H9 (cell line): ENCODE results near the gene CX3CR1. TPM values are rescaled to one million over a fixed set of nuclear protein-coding genes. Genes with fewer than 3 reads are reported as not detected.

Experiments
- DNase-seq: peaks from one replicate; pipeline ENCODE4 v3.0.0-alpha.2; 2017
- H2AFZ ChIP-seq: one replicate; pipeline ENCODE4 v1.6.1; 2013; ENCODE audit warnings: mild to moderate bottlenecking, low read length, control low read depth, moderate library complexity
- H2AK5ac ChIP-seq: 2 replicates; pipeline ENCODE4 v1.6.1; 2013; ENCODE audit warnings: low read length, control low read depth, mixed read lengths; ENCODE audit not compliant: insufficient read length
- H2BK120ac ChIP-seq: one replicate; pipeline ENCODE4 v1.6.1; 2013; ENCODE audit warnings: low read depth, mild to moderate bottlenecking, low read length, control low read depth, inconsistent platforms; ENCODE audit not compliant: poor library complexity, severe bottlenecking
- H2BK12ac ChIP-seq: 2 replicates; pipeline ENCODE4 v1.6.1; 2013; ENCODE audit warnings: low read length, control low read depth, mixed read lengths, low read depth; ENCODE audit not compliant: insufficient read length
- H2BK15ac ChIP-seq: 2 replicates; pipeline ENCODE4 v1.6.1; 2013; ENCODE audit warnings: low read depth, low read length, control low read depth
- H2BK20ac ChIP-seq: one replicate; pipeline ENCODE4 v1.6.1; 2013; ENCODE audit warnings: low read depth, mild to moderate bottlenecking, low read length, control low read depth, inconsistent platforms; ENCODE audit not compliant: poor library complexity, severe bottlenecking
- H2BK5ac ChIP-seq: 2 replicates; pipeline ENCODE4 v1.6.1; 2013; ENCODE audit warnings: low read length, control low read depth, mixed read lengths; ENCODE audit not compliant: insufficient read length
- H3K14ac ChIP-seq: 2 replicates; pipeline ENCODE4 v1.6.1; 2013; ENCODE audit warnings: low read length, control low read depth; ENCODE audit not compliant: insufficient read depth
- H3K18ac ChIP-seq: 2 replicates; pipeline ENCODE4 v1.6.1; 2013; ENCODE audit warnings: low read depth, mild to moderate bottlenecking, mixed read lengths, low read length, control low read depth; ENCODE audit not compliant: insufficient read length
- H3K23ac ChIP-seq: 2 replicates; pipeline ENCODE4 v1.6.1; 2013; ENCODE audit warnings: low read length, control low read depth, mixed read lengths, low read depth; ENCODE audit not compliant: insufficient read length
- H3K23me2 ChIP-seq: 2 replicates; pipeline ENCODE4 v1.6.1; 2013; ENCODE audit warnings: low read depth, mild to moderate bottlenecking, mixed read lengths, low read length, control low read depth; ENCODE audit not compliant: insufficient read length, poor library complexity, severe bottlenecking
- H3K27ac ChIP-seq: 2 replicates; pipeline ENCODE4 v1.5.1; 2013; ENCODE audit warnings: low read length, control low read depth, mixed read lengths, low read depth; ENCODE audit not compliant: insufficient read length
- H3K27me3 ChIP-seq: 2 replicates; pipeline ENCODE4 v1.6.1; 2013; ENCODE audit warnings: low read length, control low read depth, inconsistent platforms; ENCODE audit not compliant: insufficient read depth
- H3K4ac ChIP-seq: 2 replicates; pipeline ENCODE4 v1.6.1; 2013; ENCODE audit warnings: low read depth, mild to moderate bottlenecking, control low read depth, inconsistent platforms, low read length, moderate library complexity
- H3K4me1 ChIP-seq: 2 replicates; pipeline ENCODE4 v1.6.1; 2013; ENCODE audit warnings: low read length, control low read depth, inconsistent platforms; ENCODE audit not compliant: insufficient read depth
- H3K4me2 ChIP-seq: 2 replicates; pipeline ENCODE4 v1.6.1; 2013; ENCODE audit warnings: low read length, control low read depth, mixed read lengths; ENCODE audit not compliant: insufficient read length, insufficient read depth
- H3K56ac ChIP-seq: 2 replicates; pipeline ENCODE4 v1.6.1; 2013; ENCODE audit warnings: low read depth, mild to moderate bottlenecking, mixed read lengths, low read length, control low read depth; ENCODE audit not compliant: insufficient read length
- H3K79me1 ChIP-seq: 2 replicates; pipeline ENCODE4 v1.6.1; 2013; ENCODE audit warnings: low read depth, mild to moderate bottlenecking, moderate library complexity, low read length, control low read depth, inconsistent platforms; ENCODE audit not compliant: insufficient read depth, poor library complexity, severe bottlenecking
- H3K79me2 ChIP-seq: 2 replicates; pipeline ENCODE4 v1.6.1; 2013; ENCODE audit warnings: low read length, control low read depth, inconsistent platforms; ENCODE audit not compliant: insufficient read depth
- H3K9ac ChIP-seq: 2 replicates; pipeline ENCODE4 v1.6.1; 2013; ENCODE audit warnings: low read length, control low read depth, mixed read lengths; ENCODE audit not compliant: insufficient read length; ENCODE audit errors: extremely low read depth
- H3K9me3 ChIP-seq: one replicate; pipeline ENCODE4 v1.6.1; 2013; ENCODE audit warnings: low read depth, low read length, inconsistent platforms; ENCODE audit not compliant: control insufficient read depth
- H3T11ph ChIP-seq: one replicate; pipeline ENCODE4 v1.6.1; 2013; ENCODE audit warnings: mild to moderate bottlenecking, low read length, control low read depth, inconsistent platforms
- H4K20me1 ChIP-seq: one replicate; pipeline ENCODE4 v1.6.1; 2013; ENCODE audit not compliant: control insufficient read depth, insufficient read length, insufficient read depth
- H4K5ac ChIP-seq: 2 replicates; pipeline ENCODE4 v1.6.1; 2013; ENCODE audit warnings: low read depth, mild to moderate bottlenecking, mixed read lengths, low read length, control low read depth; ENCODE audit not compliant: insufficient read length
- H4K8ac ChIP-seq: replicated peaks from 2 replicates; pipeline ENCODE4 v1.6.1; 2013; ENCODE audit warnings: low read length, control low read depth, mixed read lengths, low read depth; ENCODE audit not compliant: insufficient read length
- H4K91ac ChIP-seq: 2 replicates; pipeline ENCODE4 v1.6.1; 2013; ENCODE audit warnings: low read depth, mild to moderate bottlenecking, moderate library complexity, mixed read lengths, low read length, control low read depth; ENCODE audit not compliant: insufficient read length
- H3K27ac Mint-ChIP-seq, 3 experiments: 2 replicates in 2 of 3; 3 replicates in 1 of 3; pipeline ENCODE4 v1.8.0; 2020 to 2021; ENCODE audit warnings: mixed read lengths in 3 of 3, mild to moderate bottlenecking in 1 of 3, moderate library complexity in 1 of 3
- H3K27me3 Mint-ChIP-seq: 2 replicates; pipeline ENCODE4 v1.8.0; 2021; ENCODE audit warnings: low read depth, mild to moderate bottlenecking, moderate library complexity, mixed read lengths
- H3K36me3 Mint-ChIP-seq, 3 experiments: 2 replicates in 2 of 3; 3 replicates in 1 of 3; pipeline ENCODE4 v1.8.0; 2020 to 2021; ENCODE audit warnings: low read depth in 3 of 3, mixed read lengths in 3 of 3; ENCODE audit not compliant: insufficient read depth in 1 of 3
- H3K4me1 Mint-ChIP-seq, 2 experiments: 2 replicates each; pipeline ENCODE4 v1.8.0; 2020; ENCODE audit warnings: mixed read lengths in 2 of 2
- H3K4me3 Mint-ChIP-seq, 2 experiments: 2 replicates in 1 of 2; 3 replicates in 1 of 2; pipeline ENCODE4 v1.8.0; 2020 to 2021; ENCODE audit warnings: mild to moderate bottlenecking in 2 of 2, mixed read lengths in 2 of 2, moderate library complexity in 1 of 2
- H3K9me3 Mint-ChIP-seq, 2 experiments: 2 replicates in 1 of 2; 3 replicates in 1 of 2; pipeline ENCODE4 v1.8.0; 2020; ENCODE audit warnings: mild to moderate bottlenecking in 2 of 2, mixed read lengths in 2 of 2, moderate library complexity in 1 of 2
- WGBS: extraction: QIAGEN DNeasy Blood & Tissue Kit; methylation state at CpG from one replicate; pipeline ENCODE4 v1.1.7; 2013; ENCODE audit warnings: missing lambda C conversion rate, low lambda C conversion rate, mixed read lengths; ENCODE audit not compliant: insufficient read length; ENCODE audit errors: extremely low coverage; 5-methylcytosine and 5-hydroxymethylcytosine counted together
- total RNA-seq: library from RNA; stranded (reverse); gene quantifications from 2 replicates; pipeline ENCODE4 v1.2.1, GENCODE V29; 2021
- TF ChIP-seq, protein P1 (sequence below): fragments of 200-600 bp; sonication (generic); conservative IDR thresholded peaks from 3 replicates; pipeline ENCODE4 v1.8.0; 2021; ENCODE audit warnings: antibody characterized with exemption, mild to moderate bottlenecking

CX3CR1 gene
- total RNA-seq, 1 experiment from 2014 or later = not detected

DNA sequence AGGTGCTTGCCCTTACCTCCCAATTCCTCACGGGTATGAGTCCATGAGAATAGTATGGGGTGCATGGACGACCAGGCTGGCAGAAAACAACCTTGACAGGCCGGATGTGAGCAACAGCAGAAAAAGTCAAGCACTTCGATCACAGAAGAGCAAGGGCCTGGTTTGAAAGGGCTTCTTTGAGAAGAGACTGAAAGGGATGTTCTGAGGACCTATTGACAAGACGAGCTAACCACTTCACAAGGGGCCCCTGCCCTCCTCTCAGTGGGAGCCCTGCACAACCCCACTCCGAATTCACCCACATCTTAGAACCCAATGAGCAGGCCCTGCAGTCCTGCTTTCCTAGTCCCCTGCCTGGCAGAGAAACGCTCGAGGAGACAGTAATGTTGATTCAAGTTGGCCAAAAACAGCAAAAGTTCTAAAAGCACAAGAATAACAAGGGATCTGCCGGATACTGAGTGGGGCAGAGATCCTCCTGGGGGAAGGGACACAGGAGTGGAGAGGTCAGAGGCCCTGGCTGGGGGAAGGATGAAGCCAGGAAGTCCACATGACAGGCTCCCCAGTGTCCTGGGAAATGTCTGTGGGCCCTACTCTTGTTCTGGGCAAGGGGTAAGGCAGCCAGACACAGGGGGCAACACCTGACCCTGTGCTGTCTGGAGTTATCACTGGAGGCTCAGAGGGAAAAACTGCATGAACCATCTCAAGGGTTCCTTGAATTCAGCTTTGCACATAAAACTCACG lies 14.8 kb upstream of the CX3CR1 start:
- Histone ChIP-seq H3K27me3 (no peaks in the 10 kb centered on the region), H3K23me2 (no peaks in the 10 kb centered on the region), H4K20me1 (no peaks in the 10 kb centered on the region), H3K79me1 (no peaks in the 10 kb centered on the region), H3K9ac (no peak overlapping the region), H4K5ac (no peak overlapping the region), H3K4me2 (no peak overlapping the region), H3K23ac (no peak overlapping the region), H3K27ac (no peak overlapping the region), H2BK5ac (peak overlapping the region; percentile 39), H4K91ac (no peak overlapping the region), H3K14ac (no peak overlapping the region), H3K18ac (no peak overlapping the region), H3K9me3 (no peaks in the 10 kb centered on the region), H4K8ac (no peak overlapping the region), H3K4me1 (no peaks in the 10 kb centered on the region), H2AK5ac (no peak overlapping the region), H2BK15ac (no peak overlapping the region), H2BK120ac (no peak overlapping the region), H2BK20ac (no peak overlapping the region), H3K79me2 (no peaks in the 10 kb centered on the region), H3T11ph (no peak overlapping the region), H2AFZ (no peak overlapping the region), H2BK12ac (no peak overlapping the region), H3K56ac (no peak overlapping the region), H3K4ac (no peak overlapping the region)
- Mint-ChIP-seq H3K4me3 (no peak overlapping the region; a peak in 1 of 5 replicates), H3K9me3 (0 out of 5 replicates have a peak, but pooled peaks cover under 1% of the 10 kb centered on the region in 2 experiments), H3K36me3 (no peaks in the 10 kb centered on the region), H3K4me1 (peaks cover 0 to 2% of the 10 kb centered on the region in 2 experiments; a peak in 1 of 4 replicates), H3K27me3 (no peaks in the 10 kb centered on the region), H3K27ac (peak overlapping the region in 1 of 3 experiments; percentile 10; a peak in 1 of 7 replicates)
- TF ChIP-seq, protein P1, sequence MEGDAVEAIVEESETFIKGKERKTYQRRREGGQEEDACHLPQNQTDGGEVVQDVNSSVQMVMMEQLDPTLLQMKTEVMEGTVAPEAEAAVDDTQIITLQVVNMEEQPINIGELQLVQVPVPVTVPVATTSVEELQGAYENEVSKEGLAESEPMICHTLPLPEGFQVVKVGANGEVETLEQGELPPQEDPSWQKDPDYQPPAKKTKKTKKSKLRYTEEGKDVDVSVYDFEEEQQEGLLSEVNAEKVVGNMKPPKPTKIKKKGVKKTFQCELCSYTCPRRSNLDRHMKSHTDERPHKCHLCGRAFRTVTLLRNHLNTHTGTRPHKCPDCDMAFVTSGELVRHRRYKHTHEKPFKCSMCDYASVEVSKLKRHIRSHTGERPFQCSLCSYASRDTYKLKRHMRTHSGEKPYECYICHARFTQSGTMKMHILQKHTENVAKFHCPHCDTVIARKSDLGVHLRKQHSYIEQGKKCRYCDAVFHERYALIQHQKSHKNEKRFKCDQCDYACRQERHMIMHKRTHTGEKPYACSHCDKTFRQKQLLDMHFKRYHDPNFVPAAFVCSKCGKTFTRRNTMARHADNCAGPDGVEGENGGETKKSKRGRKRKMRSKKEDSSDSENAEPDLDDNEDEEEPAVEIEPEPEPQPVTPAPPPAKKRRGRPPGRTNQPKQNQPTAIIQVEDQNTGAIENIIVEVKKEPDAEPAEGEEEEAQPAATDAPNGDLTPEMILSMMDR = no peak
- WGBS = no CpG with 5 or more reads among the region's 10 CpGs
- DNase-seq = no peak
